Effector memory CD4-positive, alpha-beta T cell (primary cell): ENCODE results near the gene ACVR1.

Source experiments
- DNase-seq, 3 donors: peaks; one replicate each; pipeline ENCODE4 v3.0.0-alpha.2; 2020
- H3K27ac ChIP-seq: 2 replicates; pipeline ENCODE4 v1.7.0; 2013; ENCODE audit warnings: mild to moderate bottlenecking, low read length, moderate library complexity; ENCODE audit not compliant: insufficient read depth, poor library complexity, severe bottlenecking
- H3K27me3 ChIP-seq: replicated peaks from 2 replicates; pipeline ENCODE4 v1.7.0; 2013; ENCODE audit warnings: mild to moderate bottlenecking, low read length; ENCODE audit not compliant: insufficient read depth, control insufficient read depth, poor library complexity, severe bottlenecking
- H3K36me3 ChIP-seq: 2 replicates; pipeline ENCODE4 v1.7.0; 2013; ENCODE audit warnings: mild to moderate bottlenecking, low read length, moderate library complexity; ENCODE audit not compliant: control insufficient read depth, insufficient read depth
- H3K4me1 ChIP-seq: 2 replicates; pipeline ENCODE4 v1.7.0; 2013; ENCODE audit warnings: low read length, mild to moderate bottlenecking; ENCODE audit not compliant: control insufficient read depth, insufficient read depth, poor library complexity, severe bottlenecking
- H3K4me3 ChIP-seq: 2 replicates; pipeline ENCODE4 v1.7.0; 2013; ENCODE audit warnings: low read length, low read depth, mild to moderate bottlenecking; ENCODE audit not compliant: insufficient read depth, poor library complexity, severe bottlenecking
- H3K9me3 ChIP-seq: 2 replicates; pipeline ENCODE4 v1.7.0; 2013; ENCODE audit warnings: mild to moderate bottlenecking, low read length, moderate library complexity; ENCODE audit not compliant: control insufficient read depth

ACVR1 gene

GRCh38 chr2:157842106-157842879, 33.8 kb downstream of the ACVR1 start:
- H3K36me3 ChIP-seq: no peaks in the 10 kb centered on the region
- DNase-seq: no peak
- no peak overlapping the region for H3K4me3 ChIP-seq
- no peaks in the 10 kb centered on the region for H3K27me3 ChIP-seq
- H3K9me3 ChIP-seq: no peaks in the 10 kb centered on the region
- no peak overlapping the region for H3K27ac ChIP-seq
- H3K4me1 ChIP-seq: no peaks in the 10 kb centered on the region

- no peak for DNase-seq
- H3K27me3 ChIP-seq: no peaks in the 10 kb centered on the region
- H3K27ac ChIP-seq: no peak overlapping the region
- H3K4me3 ChIP-seq: no peak overlapping the region
- H3K4me1 ChIP-seq: no peaks in the 10 kb centered on the region
- no peaks in the 10 kb centered on the region for H3K9me3 ChIP-seq
- no peaks in the 10 kb centered on the region for H3K36me3 ChIP-seq
These were observed 34.6 kb downstream of the ACVR1 start for GRCh38 chr2:157841485-157841884.

GRCh38 chr2:157840568-157841156, 35.5 kb downstream of the ACVR1 start:
- H3K4me3 ChIP-seq: no peak overlapping the region
- H3K27me3 ChIP-seq: no peaks in the 10 kb centered on the region
- no peaks in the 10 kb centered on the region for H3K36me3 ChIP-seq
- no peak overlapping the region for H3K27ac ChIP-seq
- no peaks in the 10 kb centered on the region for H3K9me3 ChIP-seq
- no peaks in the 10 kb centered on the region for H3K4me1 ChIP-seq
- DNase-seq: no peak

- Histone ChIP-seq H3K9me3 (no peaks in the 10 kb centered on the region), H3K27me3 (no peaks in the 10 kb centered on the region), H3K4me3 (no peak overlapping the region), H3K27ac (no peak overlapping the region), H3K4me1 (no peaks in the 10 kb centered on the region), H3K36me3 (no peaks in the 10 kb centered on the region)
- DNase-seq: no peak
These were observed 36.3 kb downstream of the ACVR1 start for GRCh38 chr2:157839822-157840221.

GRCh38 chr2:157839162-157839801, 36.8 kb downstream of the ACVR1 start:
- H3K36me3 ChIP-seq: no peaks in the 10 kb centered on the region
- H3K27me3 ChIP-seq: no peaks in the 10 kb centered on the region
- no peaks in the 10 kb centered on the region for H3K9me3 ChIP-seq
- H3K4me1 ChIP-seq: no peaks in the 10 kb centered on the region
- no peak overlapping the region for H3K4me3 ChIP-seq
- no peak overlapping the region for H3K27ac ChIP-seq
- DNase-seq: no peak

GRCh38 chr2:157838442-157839161, 37.5 kb downstream of the ACVR1 start:
- Histone ChIP-seq H3K27ac (no peak overlapping the region), H3K4me1 (no peaks in the 10 kb centered on the region), H3K36me3 (no peaks in the 10 kb centered on the region), H3K27me3 (no peaks in the 10 kb centered on the region), H3K9me3 (no peaks in the 10 kb centered on the region), H3K4me3 (no peak overlapping the region)
- DNase-seq: no peak

- H3K27ac ChIP-seq: no peak overlapping the region
- no peak overlapping the region for H3K4me3 ChIP-seq
- H3K9me3 ChIP-seq: no peaks in the 10 kb centered on the region
- DNase-seq: no peak
- no peaks in the 10 kb centered on the region for H3K27me3 ChIP-seq
- no peaks in the 10 kb centered on the region for H3K36me3 ChIP-seq
- no peaks in the 10 kb centered on the region for H3K4me1 ChIP-seq
These were observed 38.2 kb downstream of the ACVR1 start for GRCh38 chr2:157837851-157838441.

- Histone ChIP-seq H3K4me3 (no peak overlapping the region), H3K4me1 (no peaks in the 10 kb centered on the region), H3K36me3 (no peaks in the 10 kb centered on the region), H3K9me3 (no peaks in the 10 kb centered on the region), H3K27me3 (no peaks in the 10 kb centered on the region), H3K27ac (no peak overlapping the region)
- no peak for DNase-seq
These were observed 39.6 kb downstream of the ACVR1 start for GRCh38 chr2:157836531-157836930.

- H3K36me3 ChIP-seq: no peaks in the 10 kb centered on the region
- H3K27ac ChIP-seq: no peak overlapping the region
These were observed 40.7 kb downstream of the ACVR1 start for GRCh38 chr2:157835425-157835824.

More at GRCh38 chr2:157835425-157835824, 40.7 kb downstream of the ACVR1 start:
- no peaks in the 10 kb centered on the region for H3K9me3 ChIP-seq
- no peak overlapping the region for H3K4me3 ChIP-seq
- H3K4me1 ChIP-seq: no peaks in the 10 kb centered on the region
- no peak for DNase-seq
- no peaks in the 10 kb centered on the region for H3K27me3 ChIP-seq
